Spleen (tissue), 7 donors: ENCODE results near the gene C12orf56.

Source experiments
- POLR2A ChIP-seq, 3 donors: fragments of 450-650 bp; IDR thresholded peaks; one replicate each; pipeline ENCODE4 v1.5.1; 2017; ENCODE audit warnings: antibody characterized with exemption in 3 of 3, mild to moderate bottlenecking in 1 of 3
- POLR2AphosphoS5 ChIP-seq, 3 donors: sonication (generic); formaldehyde crosslinking; IDR thresholded peaks; one replicate each; pipeline ENCODE4 v1.5.1; 2017; ENCODE audit warnings: antibody characterized with exemption in 3 of 3
- TF ChIP-seq, protein P1 (sequence below), 11 experiments: fragments of 200-600 bp in 7 of 11; fragments of 450-650 bp in 4 of 11; sonication (generic) in 4 of 11; IDR thresholded peaks in 8 of 11; conservative IDR thresholded peaks in 3 of 11; 1 replicate in 7 of 11; 2 replicates in 4 of 11; pipeline versions ENCODE4 v1.4.0 to v1.8.0; 2016 to 2021; ENCODE audit warnings: antibody characterized with exemption in 11 of 11, inconsistent platforms in 4 of 11, mild to moderate bottlenecking in 1 of 11
- donor health status: DM: no; HTN: no; CAD: no; lungs with moderate emphysema.
- donor health status: DM: no; HTN: no; CAD: no.
- donor health status: DM: no; HTN: no; CAD: no.

DNA sequence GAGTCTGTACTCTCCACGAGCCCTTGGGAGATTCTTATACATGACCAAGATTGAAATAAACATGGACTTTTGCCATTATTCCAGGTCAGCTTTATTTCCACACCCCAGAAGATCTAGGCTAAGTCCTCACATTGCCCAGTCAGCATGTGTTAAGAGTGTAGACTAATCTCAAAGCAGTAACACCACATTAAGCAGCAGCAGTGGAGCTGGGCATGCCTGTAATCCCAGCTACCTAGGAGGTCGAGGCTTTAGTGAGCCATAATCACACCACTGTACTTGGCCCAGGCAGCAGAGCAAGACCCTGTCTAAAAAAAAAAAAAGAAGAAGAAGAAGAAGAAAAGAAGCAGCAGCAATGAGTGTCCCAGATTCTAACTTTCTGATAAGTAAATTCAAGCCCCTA is 65.5 kb downstream of the C12orf56 start:
- no peak for TF ChIP-seq POLR2A (IDR thresholded peaks at IDR 0.05)
- TF ChIP-seq, protein P1, sequence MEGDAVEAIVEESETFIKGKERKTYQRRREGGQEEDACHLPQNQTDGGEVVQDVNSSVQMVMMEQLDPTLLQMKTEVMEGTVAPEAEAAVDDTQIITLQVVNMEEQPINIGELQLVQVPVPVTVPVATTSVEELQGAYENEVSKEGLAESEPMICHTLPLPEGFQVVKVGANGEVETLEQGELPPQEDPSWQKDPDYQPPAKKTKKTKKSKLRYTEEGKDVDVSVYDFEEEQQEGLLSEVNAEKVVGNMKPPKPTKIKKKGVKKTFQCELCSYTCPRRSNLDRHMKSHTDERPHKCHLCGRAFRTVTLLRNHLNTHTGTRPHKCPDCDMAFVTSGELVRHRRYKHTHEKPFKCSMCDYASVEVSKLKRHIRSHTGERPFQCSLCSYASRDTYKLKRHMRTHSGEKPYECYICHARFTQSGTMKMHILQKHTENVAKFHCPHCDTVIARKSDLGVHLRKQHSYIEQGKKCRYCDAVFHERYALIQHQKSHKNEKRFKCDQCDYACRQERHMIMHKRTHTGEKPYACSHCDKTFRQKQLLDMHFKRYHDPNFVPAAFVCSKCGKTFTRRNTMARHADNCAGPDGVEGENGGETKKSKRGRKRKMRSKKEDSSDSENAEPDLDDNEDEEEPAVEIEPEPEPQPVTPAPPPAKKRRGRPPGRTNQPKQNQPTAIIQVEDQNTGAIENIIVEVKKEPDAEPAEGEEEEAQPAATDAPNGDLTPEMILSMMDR (IDR thresholded peaks at IDR 0.05 in 8 of 11, conservative IDR thresholded peaks at IDR 0.05 in 3 of 11), result no peak
- TF ChIP-seq POLR2AphosphoS5 (IDR thresholded peaks at IDR 0.05), result no peak
